Frontal cortex (tissue), 4 donors: ENCODE results near the gene PARP4. TPM values are rescaled to one million over a fixed set of nuclear protein-coding genes. Genes with fewer than 3 reads are reported as not detected.
A peak's percentile ranks its signal among the peaks of the same experiment; 100 is the strongest.
"Not testable (repeated sequence)": the region's sequence is repeated elsewhere in the genome, so short reads cannot be mapped to it uniquely, and the experiment has no call there.

Experiments used
- DNase-seq, 2 donors: peaks; one replicate each; pipeline ENCODE4 v3.0.0; 2012; ENCODE audit warnings: low spot score in 2 of 2
- FAIRE-seq: peaks from 2 replicates; lab custom pipeline; 2012; peaks lifted over from hg19 to GRCh38; lab: Jason Lieb, UNC
- total RNA-seq: library from RNA; depleted of rRNA; stranded (reverse); fragments of >200 nt; gene quantifications from one replicate; pipeline ENCODE4 v1.2.3, GENCODE V29; 2014
- donor health status: control.
- donor health status: control.
- donor health status: control.

Gene PARP4
- total RNA-seq, 1 donor from 2014 or later = 9.4 TPM

DNA sequence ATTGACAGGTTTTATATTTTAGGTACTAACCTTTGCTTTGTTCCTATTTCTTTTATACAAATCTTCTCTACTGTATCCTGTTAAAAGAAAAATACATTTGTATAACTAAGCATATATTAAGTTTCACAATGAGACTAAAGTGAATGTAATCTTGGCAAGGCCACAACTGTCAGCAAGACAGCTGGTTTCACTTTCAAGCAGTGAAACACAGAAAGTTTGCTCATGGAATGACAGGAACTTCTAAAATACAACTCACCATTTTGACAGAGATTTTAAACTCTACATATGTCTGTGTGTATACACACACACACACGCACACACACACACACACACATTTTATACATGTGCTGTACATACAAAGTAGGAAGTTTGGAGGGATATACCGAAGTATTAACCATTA lies 53.3 kb downstream of the PARP4 start:
- FAIRE-seq (no peak), DNase-seq (no peak)

DNA sequence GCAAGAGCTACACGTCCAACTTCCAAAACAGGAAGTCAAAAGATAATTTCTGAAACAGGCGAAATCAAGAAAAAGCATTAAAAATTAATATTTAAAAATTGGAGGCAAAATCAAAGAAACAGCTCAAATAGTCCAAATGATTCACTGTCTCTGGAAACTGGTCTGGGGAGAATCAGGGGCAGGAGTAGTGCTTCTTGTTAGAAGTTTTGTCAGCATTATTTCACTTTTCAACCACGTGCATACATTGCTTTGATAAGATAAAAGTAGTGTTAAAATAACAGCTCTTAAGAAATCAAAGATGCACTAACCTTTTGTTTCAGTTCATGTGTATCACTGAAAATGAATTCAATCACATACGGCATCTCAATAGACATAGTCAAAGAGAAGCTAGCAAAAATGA lies 53.8 kb downstream of the PARP4 start:
- DNase-seq (no peak), FAIRE-seq (no peak)

DNA sequence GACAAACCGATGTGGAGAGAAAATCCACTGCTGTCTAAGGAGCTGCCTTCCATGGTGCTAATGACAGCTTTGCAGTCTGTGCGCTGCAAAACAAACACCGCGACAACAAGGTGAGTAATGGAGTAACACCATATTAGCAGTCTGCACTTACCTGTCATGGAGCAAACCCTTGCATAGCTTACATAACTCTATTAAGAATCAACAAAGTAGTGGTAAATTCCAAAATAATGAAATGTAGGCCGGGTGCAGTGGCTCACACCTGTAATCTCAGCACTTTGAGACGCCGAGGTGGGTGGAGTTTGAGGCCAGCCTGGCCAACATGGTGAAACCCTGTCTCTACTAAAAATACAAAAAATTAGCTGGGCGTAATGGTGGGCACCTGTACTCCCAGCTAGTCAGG lies 56.2 kb downstream of the PARP4 start:
- DNase-seq (no peak), FAIRE-seq (no peak)

DNA sequence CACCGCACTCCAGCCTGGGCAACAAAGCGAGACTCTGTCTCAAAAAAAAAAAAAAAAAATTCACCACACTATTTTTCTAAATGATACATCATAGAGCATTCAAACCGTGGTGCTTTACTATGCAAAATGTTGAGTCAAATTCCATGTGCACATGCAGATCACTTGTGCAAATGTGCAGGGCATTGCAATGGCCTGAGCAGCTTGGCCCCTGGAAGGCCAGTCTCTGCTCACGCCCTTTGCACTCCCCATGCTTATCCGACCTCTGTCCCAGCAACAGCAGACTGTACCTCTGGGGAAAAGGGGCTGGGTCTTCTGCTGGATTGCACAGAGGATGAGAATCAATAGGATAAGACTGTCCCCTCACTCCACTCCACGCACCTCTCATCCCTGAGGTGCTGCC lies 58.5 kb downstream of the PARP4 start:
- DNase-seq (no peak), FAIRE-seq (no peak)

DNA sequence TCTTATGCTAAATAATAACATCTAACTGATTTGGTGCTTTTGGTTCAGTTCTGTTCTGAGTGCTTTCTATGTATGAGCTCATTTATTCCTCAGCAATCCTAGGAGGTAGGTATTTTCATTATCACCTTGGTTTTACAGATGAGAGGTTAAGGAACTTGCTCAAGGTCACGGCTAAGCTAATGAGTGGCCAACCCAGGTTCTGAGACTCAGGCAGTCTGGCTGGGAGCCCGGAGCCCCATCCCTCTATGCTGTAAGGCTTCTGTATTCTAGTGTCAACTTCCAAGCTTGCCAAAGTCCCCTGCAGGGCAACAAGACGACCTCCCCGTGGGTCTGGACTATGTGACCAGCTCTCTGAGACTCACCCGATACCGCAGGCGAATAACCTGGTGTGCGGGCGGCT lies 60.5 kb downstream of the PARP4 start:
- DNase-seq = no peak

DNA sequence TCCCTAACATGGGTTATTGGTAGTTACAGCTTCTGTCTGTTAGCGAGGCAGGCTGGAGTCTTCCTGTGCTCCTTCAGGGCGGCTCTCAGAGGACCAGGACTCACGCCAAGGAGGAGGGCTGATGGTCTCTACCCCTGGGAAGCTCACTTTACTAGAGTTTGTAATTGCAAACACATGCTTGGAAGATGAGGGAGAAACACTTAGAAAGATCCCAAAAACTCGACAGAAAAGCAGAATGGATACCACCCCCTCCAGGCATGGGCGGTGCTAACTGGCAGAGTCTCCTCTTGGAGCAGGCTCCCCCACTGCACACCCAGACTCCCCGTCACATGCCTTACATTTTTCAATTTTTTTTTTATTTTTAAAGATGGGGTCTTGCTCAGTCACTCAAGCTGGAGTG lies 62.0 kb downstream of the PARP4 start:
- FAIRE-seq (no peak), DNase-seq (no peak)

More for the DNA sequence above, 60.5 kb downstream of the PARP4 start:
- no peak for FAIRE-seq

DNA sequence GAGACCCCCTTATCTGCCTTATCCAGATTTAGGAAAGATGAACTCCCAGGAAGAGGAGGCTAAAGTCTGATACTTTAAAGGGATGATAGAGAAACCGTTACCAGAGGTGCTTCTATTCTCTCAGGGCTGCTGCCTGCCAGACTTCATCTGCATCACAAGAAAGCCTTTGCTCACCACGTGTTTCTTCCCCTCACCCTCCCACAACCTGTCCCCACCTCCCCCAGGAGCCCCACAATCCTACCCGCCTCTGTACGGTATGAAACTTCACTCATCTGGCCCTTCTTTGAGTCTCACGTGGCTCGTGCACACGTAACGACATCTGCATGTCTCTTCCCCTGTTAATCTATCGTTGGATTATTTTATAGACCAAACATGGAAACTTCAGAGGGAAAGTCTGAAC lies 67.7 kb downstream of the PARP4 start:
- DNase-seq, FAIRE-seq: not testable (repeated sequence)

- DNase-seq (no peak), FAIRE-seq (no peak)
Measured at GRCh38 chr13:24443366-24443765, 69.2 kb downstream of the PARP4 start.

DNA sequence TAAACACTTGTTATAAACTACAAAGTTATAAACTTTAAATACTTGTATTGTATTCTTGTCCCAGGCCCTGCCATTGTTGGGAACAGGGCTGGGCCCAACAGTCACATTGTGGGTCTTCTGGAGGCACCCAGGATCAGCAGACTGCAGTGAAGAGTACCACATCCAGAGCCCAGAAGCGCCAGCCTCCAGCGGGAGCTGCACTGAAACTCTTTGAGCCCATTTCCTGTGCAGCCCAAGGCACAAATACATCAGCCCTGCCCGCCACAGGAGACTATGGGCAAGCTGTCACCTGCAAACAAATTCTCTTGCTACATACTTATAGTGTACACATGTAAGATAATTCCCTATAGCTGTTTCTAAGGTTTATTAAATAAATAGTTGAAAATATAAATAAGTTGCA lies 86.5 kb downstream of the PARP4 start:
- DNase-seq = not testable (repeated sequence)

DNA sequence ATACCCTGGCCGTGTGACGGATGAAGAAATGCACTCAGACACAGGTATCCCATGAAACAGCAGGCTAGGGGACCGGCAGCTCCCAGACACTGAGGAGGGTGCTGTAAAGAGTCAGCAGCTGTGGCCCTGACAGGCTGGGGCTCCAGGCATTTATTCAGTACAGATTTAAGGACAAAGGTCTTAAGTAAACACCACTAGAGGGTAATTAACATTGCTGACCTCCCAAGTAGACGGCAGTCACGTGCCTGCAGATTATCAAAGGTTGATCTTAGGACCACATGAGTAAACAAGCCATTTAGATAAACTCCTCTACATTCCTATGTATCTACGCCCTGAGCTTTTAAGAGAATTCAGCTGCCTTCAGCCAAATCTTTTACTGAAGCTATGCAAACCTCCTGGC lies 92.9 kb downstream of the PARP4 start:
- FAIRE-seq, DNase-seq: not testable (repeated sequence)

More for the DNA sequence above, 86.5 kb downstream of the PARP4 start:
- not testable (repeated sequence) for FAIRE-seq

DNA sequence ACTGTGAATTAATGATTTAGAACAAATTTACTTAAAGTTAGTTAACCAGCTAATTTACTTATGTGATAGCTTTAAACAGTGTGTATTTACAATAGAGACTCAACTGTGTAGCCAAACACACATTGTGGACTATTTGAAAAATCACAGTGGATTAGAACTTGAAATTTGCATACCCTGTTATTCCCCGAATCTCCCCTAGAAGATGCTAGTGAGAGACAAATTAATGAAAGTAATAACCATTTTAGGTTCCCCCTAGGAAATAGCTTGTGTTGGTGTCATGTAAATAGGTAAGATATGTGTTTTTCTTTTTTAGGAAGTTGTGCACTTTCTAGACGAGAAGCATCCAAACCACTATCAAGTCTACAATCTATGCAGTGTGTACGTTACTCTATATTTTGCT lies 104.7 kb downstream of the PARP4 start:
- DNase-seq (no peak), FAIRE-seq (no peak)

- FAIRE-seq = peak; percentile 56
- no peak for DNase-seq
Measured at GRCh38 chr13:24406524-24406923, 106.1 kb downstream of the PARP4 start.

GRCh38 chr13:24396821-24397220 lies 115.8 kb downstream of the PARP4 start:
- FAIRE-seq = no peak
- no peak for DNase-seq

DNA sequence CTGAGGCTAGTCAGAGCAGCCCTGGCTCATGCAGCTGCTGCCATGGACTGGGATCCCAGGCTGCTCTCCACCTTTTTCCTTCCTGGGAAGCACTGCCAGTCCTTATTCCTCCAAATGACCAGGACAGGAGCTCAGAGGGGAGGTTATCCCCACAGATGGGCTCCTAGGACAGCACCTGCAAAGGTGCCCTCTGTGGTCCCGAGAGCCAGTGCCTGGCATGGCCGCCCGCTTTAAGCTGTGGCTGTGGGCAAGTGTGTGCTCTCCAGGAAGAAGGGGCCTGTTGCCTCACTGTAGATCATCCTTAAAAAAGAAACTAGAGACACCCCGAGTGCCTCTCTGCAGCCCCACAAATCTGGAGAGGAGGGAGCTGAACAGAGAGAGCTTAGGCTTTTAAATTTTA lies 119.6 kb downstream of the PARP4 start:
- DNase-seq (no peak), FAIRE-seq (no peak)

GRCh38 chr13:24391771-24392683 lies 120.6 kb downstream of the PARP4 start:
- FAIRE-seq, DNase-seq: not testable (repeated sequence)

DNA sequence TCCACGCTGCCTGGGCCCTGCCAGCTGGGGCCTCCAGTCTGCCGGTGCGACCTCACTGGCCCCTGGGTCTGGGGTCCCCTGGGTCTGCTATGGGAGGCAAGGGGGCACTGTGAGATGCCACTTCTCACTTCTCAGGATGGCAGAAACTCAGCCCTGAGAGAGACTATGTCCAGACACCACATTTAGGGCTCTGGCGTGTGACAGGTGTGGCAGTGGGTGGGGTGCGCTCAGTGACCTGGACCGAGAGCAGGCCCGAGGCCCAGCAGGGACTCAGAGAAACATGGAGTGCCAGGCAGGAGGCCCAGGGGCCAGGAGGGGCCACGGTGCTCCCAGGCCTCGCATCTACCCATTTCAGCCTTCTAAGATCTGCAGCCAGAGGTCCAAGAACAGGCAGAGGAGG lies 121.8 kb downstream of the PARP4 start:
- FAIRE-seq, DNase-seq: not testable (repeated sequence)

GRCh38 chr13:24389506-24389905 lies 123.1 kb downstream of the PARP4 start:
- no peak for DNase-seq
- FAIRE-seq = no peak

DNA sequence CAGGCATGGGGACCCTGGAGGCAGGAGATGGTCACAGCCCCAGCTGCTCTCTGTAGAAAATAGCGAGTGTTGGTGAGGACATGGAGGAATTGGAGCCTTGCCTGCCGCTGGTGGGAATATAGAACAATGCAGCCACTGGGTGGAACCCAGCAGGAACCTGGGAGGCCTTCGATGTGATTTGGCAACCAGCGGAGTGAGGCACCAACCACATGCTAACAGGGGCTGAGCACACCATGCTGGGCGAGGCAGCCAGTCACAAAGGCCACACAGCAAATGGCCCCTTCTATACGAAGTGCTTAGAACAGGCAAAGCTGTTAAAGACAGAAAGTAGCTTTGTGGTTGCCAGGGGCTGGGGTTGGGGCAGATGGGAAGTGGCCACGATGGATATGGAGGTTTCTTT lies 123.8 kb downstream of the PARP4 start:
- not testable (repeated sequence) for FAIRE-seq, DNase-seq

DNA sequence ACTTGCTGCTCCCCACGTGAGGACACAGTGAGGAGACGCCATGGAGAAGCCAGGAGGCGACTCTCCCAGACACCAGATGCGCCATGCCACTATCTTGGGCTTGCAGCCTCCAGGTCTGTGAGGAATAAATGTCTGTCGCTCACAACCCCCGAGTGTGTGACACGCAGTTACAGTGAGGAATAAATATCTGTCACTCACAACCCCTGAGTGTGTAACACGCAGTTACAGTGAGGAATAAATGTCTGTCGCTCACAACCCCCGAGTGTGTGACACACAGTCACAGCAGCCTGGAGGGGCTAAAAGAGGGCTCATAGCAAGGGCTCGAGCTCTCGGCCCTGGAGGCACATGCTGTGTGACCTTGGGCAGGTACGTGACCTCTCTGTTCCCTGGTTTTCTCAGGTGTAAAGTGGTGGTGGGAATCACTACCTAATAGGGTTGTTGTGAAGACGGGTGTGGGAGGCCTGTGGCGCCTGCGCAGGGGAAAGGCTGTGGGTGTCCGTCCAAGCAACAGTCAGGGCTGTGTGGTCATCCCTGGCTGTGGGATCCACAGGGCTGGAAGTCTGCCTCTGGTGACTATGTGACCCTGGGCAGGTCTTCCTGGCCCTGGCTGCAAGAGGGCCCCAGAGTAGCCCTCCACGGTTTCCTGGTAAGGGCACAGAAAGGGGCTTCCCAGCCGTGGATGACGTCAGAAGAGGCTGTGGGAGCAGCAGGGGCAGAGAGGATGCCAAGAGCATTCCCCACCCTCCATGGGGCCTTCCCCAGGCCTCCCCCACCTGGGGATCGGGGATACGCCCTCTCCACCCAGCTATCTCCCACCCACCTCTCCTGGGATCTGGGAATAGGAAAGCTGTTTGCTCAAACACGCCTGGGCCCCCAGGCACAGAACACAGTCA lies 125.5 kb downstream of the PARP4 start:
- FAIRE-seq (no peak), DNase-seq (no peak)

DNA sequence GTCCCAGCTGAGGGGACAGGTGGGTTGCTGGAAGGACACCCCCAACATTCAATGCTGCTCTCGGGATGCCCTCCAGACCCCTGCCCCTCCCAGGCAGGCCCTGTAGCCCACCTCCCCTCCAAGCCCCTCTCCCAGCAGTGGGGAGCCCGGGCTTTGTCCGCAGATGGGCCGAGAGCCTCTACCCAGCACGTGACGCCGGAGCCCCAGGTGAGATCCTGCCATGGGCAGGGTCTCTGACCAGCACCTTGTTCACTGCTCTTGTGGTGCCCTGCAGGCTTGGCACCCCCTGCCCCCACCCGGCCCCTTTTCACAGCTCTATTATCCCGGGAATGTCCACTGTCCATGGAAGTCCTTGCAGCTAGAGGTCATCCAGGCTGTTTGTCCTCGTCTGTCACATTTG lies 126.7 kb downstream of the PARP4 start:
- FAIRE-seq (no peak), DNase-seq (no peak)

GRCh38 chr13:24384946-24385345 lies 127.6 kb downstream of the PARP4 start:
- not testable (repeated sequence) for FAIRE-seq, DNase-seq
